C4-2B (cell line): Measurements from ENCODE around the gene TCL1B.

Source experiments
- H3K27ac ChIP-seq: fragments of 450-650 bp; 2 replicates; pipeline ENCODE4 v1.5.1; 2017
- CTCF ChIP-seq: fragments of 450-650 bp; conservative IDR thresholded peaks from 2 replicates; pipeline ENCODE4 v1.5.1; 2017; ENCODE audit warnings: mild to moderate bottlenecking
- ZFX ChIP-seq: fragments of 450-650 bp; IDR thresholded peaks from 2 replicates; pipeline ENCODE4 v1.6.1; 2017

TCL1B gene

GRCh38 chr14:95692109-95692508 is 5.9 kb downstream of the TCL1B start:
- TF ChIP-seq CTCF, result no peak
- TF ChIP-seq ZFX, result no peak
- H3K27ac ChIP-seq, result no peak overlapping the region

- no peak for TF ChIP-seq ZFX
- no peak for TF ChIP-seq CTCF
Observed at GRCh38 chr14:95695051-95695450, 8.8 kb downstream of the TCL1B start.

GRCh38 chr14:95695913-95696312 is 9.7 kb downstream of the TCL1B start:
- TF ChIP-seq CTCF (no peak), ZFX (no peak)
- H3K27ac ChIP-seq, result no peak overlapping the region

More at GRCh38 chr14:95695051-95695450, 8.8 kb downstream of the TCL1B start:
- no peak overlapping the region for H3K27ac ChIP-seq

- TF ChIP-seq ZFX (no peak), CTCF (no peak)
- H3K27ac ChIP-seq, result no peak overlapping the region
Observed at GRCh38 chr14:95696741-95697140, 10.5 kb downstream of the TCL1B start.

- H3K27ac ChIP-seq, result no peak overlapping the region
- no peak for TF ChIP-seq ZFX
- no peak for TF ChIP-seq CTCF
Observed at GRCh38 chr14:95697764-95698163, 11.5 kb downstream of the TCL1B start.

- no peak overlapping the region for H3K27ac ChIP-seq
- TF ChIP-seq CTCF, result no peak
- TF ChIP-seq ZFX, result no peak
Observed at GRCh38 chr14:95698287-95698686, 12.1 kb downstream of the TCL1B start.

- no peak overlapping the region for H3K27ac ChIP-seq
- TF ChIP-seq ZFX, result no peak
- no peak for TF ChIP-seq CTCF
Observed at GRCh38 chr14:95699412-95699811, 13.2 kb downstream of the TCL1B start.
